HepG2 (cell line): ENCODE measurements around the gene TPSB2. TPM values are rescaled to one million over a fixed set of nuclear protein-coding genes. Genes with fewer than 3 reads are reported as not detected.

ENCODE experiments used
- ATAC-seq: fragments of 200-7000 bp; cut with Tn5 transposase; 3 replicates; pipeline ENCODE4 v1.9.1; 2020; ENCODE audit warnings: mild to moderate bottlenecking, moderate library complexity
- BruUV-seq: library from RNA; stranded (reverse); fragments of 400-500 nt; replicated peaks from 2 replicates; lab custom pipeline; 2021; lab: Mats Ljungman, UMichigan
- CTCF ChIA-PET: fragments of 300-600 bp; formaldehyde crosslinking; extraction: SDS; loops from one replicate; lab custom pipeline; 2021; ENCODE audit warnings: low total read pairs, inconsistent platforms, low intra/inter-chr PET ratio; lab: Yijun Ruan, JAX
- POLR2A ChIA-PET: fragments of 350-600 bp; sonication (Branson Sonifier 250); formaldehyde crosslinking; loops from one replicate; lab custom pipeline; 2020; ENCODE audit warnings: antibody characterized with exemption, inconsistent platforms; lab: Yijun Ruan, JAX
- DNase-seq: peaks from one replicate; pipeline ENCODE4 v3.0.0-alpha.2; 2015; ENCODE audit warnings: low spot score
- FAIRE-seq: peaks from 3 replicates; lab custom pipeline; 2011; peaks lifted over from hg19 to GRCh38; lab: Jason Lieb, UNC
- H2AFZ ChIP-seq: one replicate; pipeline ENCODE4 v1.6.1; 2011; ENCODE audit warnings: low read length, inconsistent platforms
- H3K27ac ChIP-seq: fragments of 300-600 bp; 3 replicates; pipeline ENCODE4 v1.8.0; 2011; ENCODE audit warnings: mixed run types, mild to moderate bottlenecking, mixed read lengths, low read length, inconsistent platforms; ENCODE audit not compliant: insufficient read depth; ENCODE audit errors: extremely low read length
- H3K27me3 ChIP-seq, 2 experiments: fragments of 200-600 bp in 1 of 2; 2 replicates in 1 of 2; 3 replicates in 1 of 2; pipeline versions ENCODE4 v1.6.0 to v1.8.0; 2011; ENCODE audit warnings: low read length in 2 of 2, mild to moderate bottlenecking in 2 of 2, moderate library complexity in 2 of 2, inconsistent platforms in 1 of 2; ENCODE audit not compliant: insufficient read depth in 2 of 2, control insufficient read depth in 1 of 2
- H3K36me3 ChIP-seq, 2 experiments: fragments of 200-600 bp in 1 of 2; replicated peaks in 1 of 2; 2 replicates in 1 of 2; 3 replicates in 1 of 2; pipeline versions ENCODE4 v1.5.1 to v1.8.0; 2011; ENCODE audit warnings: low read length in 2 of 2, inconsistent platforms in 1 of 2; ENCODE audit not compliant: insufficient read depth in 2 of 2, control insufficient read depth in 1 of 2
- H3K4me1 ChIP-seq: 2 replicates; pipeline ENCODE4 v1.5.1; 2012; ENCODE audit warnings: low read length, inconsistent platforms; ENCODE audit not compliant: insufficient read depth
- H3K4me2 ChIP-seq: 2 replicates; pipeline ENCODE4 v1.6.0; 2011; ENCODE audit warnings: low read depth, low read length, inconsistent platforms
- H3K4me3 ChIP-seq, 3 experiments: fragments of 200-600 bp in 1 of 3; sonication (generic), shearing (Covaris generic) in 1 of 3; replicated peaks in 1 of 3; 2 replicates each; pipeline ENCODE4 v1.5.1; 2011 to 2016; ENCODE audit warnings: low read length in 3 of 3, inconsistent platforms in 2 of 3, low read depth in 2 of 3, mild to moderate bottlenecking in 2 of 3, control low read depth in 1 of 3, mixed read lengths in 1 of 3; ENCODE audit not compliant: insufficient read depth in 1 of 3
- H3K79me2 ChIP-seq: one replicate; pipeline ENCODE4 v1.6.1; 2011; ENCODE audit warnings: low read length, inconsistent platforms; ENCODE audit not compliant: insufficient read depth
- H3K9ac ChIP-seq: 2 replicates; pipeline ENCODE4 v1.6.0; 2011; ENCODE audit warnings: mild to moderate bottlenecking, low read depth, low read length, inconsistent platforms; ENCODE audit not compliant: insufficient read depth
- H3K9me3 ChIP-seq: 2 replicates; pipeline ENCODE4 v1.5.1; 2012; ENCODE audit warnings: mild to moderate bottlenecking, low read length
- H4K20me1 ChIP-seq: 2 replicates; pipeline ENCODE4 v1.6.0; 2011; ENCODE audit warnings: inconsistent platforms, mild to moderate bottlenecking, low read length, moderate library complexity; ENCODE audit not compliant: insufficient read depth
- BRCA1 ChIP-seq: sonication (generic); formaldehyde crosslinking; IDR thresholded peaks from 2 replicates; pipeline ENCODE4 v1.4.0; 2020; ENCODE audit warnings: missing genetic modification reagents
- CREBL2 ChIP-seq: sonication (generic); formaldehyde crosslinking; IDR thresholded peaks from 2 replicates; pipeline ENCODE4 v1.8.1; 2023; ENCODE audit warnings: missing genetic modification reagents, mild to moderate bottlenecking, borderline replicate concordance
- ELK4 ChIP-seq: sonication (generic); formaldehyde crosslinking; IDR thresholded peaks from 2 replicates; pipeline ENCODE4 v1.9.0; 2021; ENCODE audit warnings: missing genetic modification reagents, borderline replicate concordance
- FUBP1 ChIP-seq: sonication (generic); formaldehyde crosslinking; IDR thresholded peaks from 2 replicates; pipeline ENCODE4 v1.5.1; 2020; ENCODE audit warnings: missing genetic modification reagents, mild to moderate bottlenecking, borderline replicate concordance
- HMG20B ChIP-seq: conservative IDR thresholded peaks from 2 replicates; pipeline ENCODE4 v1.6.1; 2016; ENCODE audit warnings: missing genetic modification reagents, missing compliant biosample characterization
- HNRNPLL ChIP-seq: fragments of 200-400 bp; formaldehyde crosslinking; IDR thresholded peaks from 2 replicates; pipeline ENCODE4 v1.6.1; 2017; ENCODE audit warnings: mild to moderate bottlenecking, low read depth, low read length; ENCODE audit not compliant: poor library complexity, severe bottlenecking
- KDM4B ChIP-seq: sonication (generic); formaldehyde crosslinking; IDR thresholded peaks from 2 replicates; pipeline ENCODE4 v1.4.0; 2020; ENCODE audit warnings: missing genetic modification reagents
- MED13 ChIP-seq: sonication (generic); formaldehyde crosslinking; IDR thresholded peaks from 2 replicates; pipeline ENCODE4 v1.5.0; 2020; ENCODE audit warnings: missing genetic modification reagents
- MIER3 ChIP-seq: IDR thresholded peaks from 2 replicates; pipeline ENCODE4 v1.6.1; 2016; ENCODE audit warnings: missing compliant biosample characterization, borderline replicate concordance
- NR2F1 ChIP-seq, 2 experiments: fragments of 450-650 bp in 1 of 2; formaldehyde crosslinking in 1 of 2; IDR thresholded peaks; 2 replicates each; pipeline versions ENCODE4 v1.5.0 to v1.6.1; 2016 to 2020; ENCODE audit warnings: mild to moderate bottlenecking in 1 of 2, missing compliant biosample characterization in 1 of 2, missing genetic modification reagents in 1 of 2, moderate library complexity in 1 of 2
- NR2F6 ChIP-seq, 2 experiments: IDR thresholded peaks; 2 replicates each; pipeline ENCODE4 v1.6.1; 2016; ENCODE audit warnings: antibody characterized with exemption in 1 of 2, mild to moderate bottlenecking in 1 of 2
- SIX1 ChIP-seq: sonication (generic); formaldehyde crosslinking; IDR thresholded peaks from 2 replicates; pipeline ENCODE4 v1.4.0; 2020; ENCODE audit warnings: missing genetic modification reagents, borderline replicate concordance
- SMARCC2 ChIP-seq: fragments of 450-650 bp; IDR thresholded peaks from 2 replicates; pipeline ENCODE4 v1.6.1; 2017; ENCODE audit warnings: antibody characterized with exemption, mild to moderate bottlenecking
- ZBTB42 ChIP-seq: sonication (generic); formaldehyde crosslinking; IDR thresholded peaks from 2 replicates; pipeline ENCODE4 v1.5.0; 2020; ENCODE audit warnings: mild to moderate bottlenecking, missing genetic modification reagents
- ZBTB8A ChIP-seq: sonication (generic); formaldehyde crosslinking; IDR thresholded peaks from 2 replicates; pipeline ENCODE4 v1.4.0; 2020; ENCODE audit warnings: mild to moderate bottlenecking, low read depth, missing genetic modification reagents, borderline replicate concordance
- ZNF263 ChIP-seq: sonication (generic); formaldehyde crosslinking; IDR thresholded peaks from 2 replicates; pipeline ENCODE4 v1.4.0; 2020; ENCODE audit warnings: missing genetic modification reagents
- ZNF576 ChIP-seq: sonication (generic); formaldehyde crosslinking; IDR thresholded peaks from 2 replicates; pipeline ENCODE4 v1.4.0; 2020; ENCODE audit warnings: mild to moderate bottlenecking, missing genetic modification reagents
- ZNF644 ChIP-seq: IDR thresholded peaks from 2 replicates; pipeline ENCODE4 v1.6.1; 2016; ENCODE audit warnings: low read depth
- ZNF678 ChIP-seq: sonication (generic); formaldehyde crosslinking; IDR thresholded peaks from 2 replicates; pipeline ENCODE4 v1.4.0; 2020; ENCODE audit warnings: mild to moderate bottlenecking, missing genetic modification reagents
- ZNF782 ChIP-seq: sonication (generic); formaldehyde crosslinking; IDR thresholded peaks from 2 replicates; pipeline ENCODE4 v1.4.0; 2020; ENCODE audit warnings: missing genetic modification reagents, mild to moderate bottlenecking, borderline replicate concordance
- ZNF790 ChIP-seq: sonication (generic); formaldehyde crosslinking; IDR thresholded peaks from 2 replicates; pipeline ENCODE4 v1.8.0; 2022; ENCODE audit warnings: missing genetic modification reagents, mild to moderate bottlenecking, borderline replicate concordance
- ZNF878 ChIP-seq: sonication (generic); formaldehyde crosslinking; IDR thresholded peaks from 2 replicates; pipeline ENCODE4 v1.8.1; 2023; ENCODE audit warnings: mild to moderate bottlenecking, missing genetic modification reagents, moderate library complexity
- WGBS: methylation state at CpG from one replicate; pipeline ENCODE4 v1.1.6; 2017; ENCODE audit warnings: low lambda C conversion rate; 5-methylcytosine and 5-hydroxymethylcytosine counted together
- in situ Hi-C: cut with HindIII; loops from 2 replicates; pipeline ENCODE4 v1.10.0; 2017; ENCODE audit warnings: low pct_unique_long_range_greater_than_20kb; ENCODE audit not compliant: extremely low pct_ligation_motif_present
- intact Hi-C: fragments of 100-400 bp; cut with micrococcal nuclease; formaldehyde crosslinking; loops from one replicate; pipeline ENCODE4 v1.10.0; 2022; ENCODE audit not compliant: unreplicated experiment
- polyA plus RNA-seq, 8 experiments: library from polyadenylated mRNA; depleted of rRNA in 3 of 8; stranded (reverse) in 7 of 8; unstranded in 1 of 8; fragments of >200 nt; fragmentation: Illumina TruSeq in 4 of 8; extraction: Trizol in 4 of 8; gene quantifications; 2 replicates each; pipeline versions ENCODE4 v1.2.1 to v1.2.3, GENCODE V29; 2011 to 2016; ENCODE audit warnings: low read depth in 4 of 8, missing spikeins in 1 of 8, mixed read lengths in 1 of 8; ENCODE audit not compliant: insufficient read depth in 1 of 8
- total RNA-seq, 5 experiments: library from RNA; depleted of rRNA; stranded (reverse); fragments of >200 nt; fragmentation: Illumina TruSeq; extraction: Trizol; gene quantifications; 2 replicates each; pipeline ENCODE4 v1.2.3, GENCODE V29; 2016; ENCODE audit warnings: low read depth in 1 of 5

TPSB2 gene
- total and polyA plus RNA-seq, 2 of the 13 experiments (the other 11 are each of a cell fraction or from before 2014, with no cell fraction given): not detected

- no peaks in the 10 kb centered on the region for H3K79me2 ChIP-seq
- no peak for ATAC-seq
- peak; percentile 59 for DNase-seq
- no TSS peak for BruUV-seq
- FAIRE-seq: no peak
- ChIA-PET CTCF (no interaction called here), POLR2A (no interaction called here)
- H3K27me3 ChIP-seq: peaks cover 2 to 29% of the 10 kb centered on the region in 2 experiments; a peak in 4 of 5 replicates
- intact Hi-C loops (no loop called here), in situ Hi-C loops (loop anchor here (5.0 kb wide), 1 partner anchor 85 kb away; no protein-coding TSS in a partner anchor)
- no peak overlapping the region for H3K4me2 ChIP-seq
- H3K4me3 ChIP-seq: no peak overlapping the region
- H3K36me3 ChIP-seq: no peaks in the 10 kb centered on the region
- no peak overlapping the region for H3K9ac ChIP-seq
- H3K9me3 ChIP-seq: no peaks in the 10 kb centered on the region
- 0% methylated on average over 8 of the region's 19 CpGs for WGBS
- peaks cover 33% of the 10 kb centered on the region for H3K4me1 ChIP-seq
- no peak overlapping the region for H2AFZ ChIP-seq
- H4K20me1 ChIP-seq: peaks cover 27% of the 10 kb centered on the region; the same call in 1 of the 2 replicates
- no peak overlapping the region for H3K27ac ChIP-seq
- TF ChIP-seq HNRNPLL (peak; percentile 21), SMARCC2 (no peak), SIX1 (CRISPR knock-in tag) (no peak), CREBL2 (CRISPR knock-in tag) (no peak), BRCA1 (no peak), NR2F1 (CRISPR knock-in tag; IDR thresholded peaks at IDR 0.05) (peak in 1 of 2 experiments; percentile 45; a peak in 2 of 4 replicates), KDM4B (CRISPR knock-in tag) (no peak), ZNF576 (no peak), ZNF790 (CRISPR knock-in tag) (no peak), ZNF263 (CRISPR knock-in tag) (peak; percentile 77; the same call in 1 of the 2 replicates), MED13 (CRISPR knock-in tag) (no peak), MIER3 (CRISPR knock-in tag) (no peak), HMG20B (peak; percentile 13; the same call in 1 of the 2 replicates), ZNF878 (no peak), ZBTB42 (CRISPR knock-in tag) (no peak), ZNF678 (no peak), ZNF782 (CRISPR knock-in tag) (no peak), ZBTB8A (no peak), NR2F6 (IDR thresholded peaks at IDR 0.05) (peak; percentile 56), NR2F6 (CRISPR knock-in tag; IDR thresholded peaks at IDR 0.05) (peak; percentile 30; the same call in 1 of the 2 replicates), ZNF644 (CRISPR knock-in tag) (no peak), FUBP1 (CRISPR knock-in tag) (no peak), ELK4 (CRISPR knock-in tag) (no peak)
Measured at GRCh38 chr16:1197237-1197866, 32.6 kb downstream of the TPSB2 start.
